Measurements from ENCODE around the gene PCDH1. TPM values are rescaled to one million over a fixed set of nuclear protein-coding genes. Genes with fewer than 3 reads are reported as not detected.

PCDH1 gene
- total and polyA plus RNA-seq, 2 of the 13 experiments (the other 11 are each of a cell fraction or from before 2014, with no cell fraction given), result 0.11 to 0.83 TPM

- no peak for TF ChIP-seq TEF (CRISPR knock-in tag; IDR thresholded peaks at IDR 0.05)
- peak; percentile 19; the same call in 1 of the 2 replicates for TF ChIP-seq ZBTB26 (CRISPR knock-in tag; IDR thresholded peaks at IDR 0.05; ENCODE audit: borderline replicate concordance)
- no peak; the same call in 1 of the 2 replicates for TF ChIP-seq SAFB2 (CRISPR knock-in tag; IDR thresholded peaks at IDR 0.05; ENCODE audit: borderline replicate concordance, low read depth)
- TF ChIP-seq ADNP (CRISPR knock-in tag; IDR thresholded peaks at IDR 0.05), result no peak
- no peak for TF ChIP-seq NBN (conservative IDR thresholded peaks at IDR 0.05)
- no peak for TF ChIP-seq SRSF9 (IDR thresholded peaks at IDR 0.05; ENCODE audit: borderline replicate concordance, insufficient read depth, low read depth, low read length, poor library complexity, severe bottlenecking)
- no peak for TF ChIP-seq U2AF1 (optimal IDR thresholded peaks at IDR 0.05; ENCODE audit: low read depth, low read length)
- TF ChIP-seq KLF6 (CRISPR knock-in tag; IDR thresholded peaks at IDR 0.05), result peak; percentile 81; the same call in 1 of the 2 replicates
- peak; percentile 15; the same call in 1 of the 2 replicates for TF ChIP-seq SIX4 (CRISPR knock-in tag; IDR thresholded peaks at IDR 0.05)
- no peak for TF ChIP-seq ZNF720 (CRISPR knock-in tag; IDR thresholded peaks at IDR 0.05)
- TF ChIP-seq KMT2B (CRISPR knock-in tag; IDR thresholded peaks at IDR 0.05), result peak; percentile 88
- no peak for TF ChIP-seq NFE2L1 (CRISPR knock-in tag; IDR thresholded peaks at IDR 0.05; ENCODE audit: borderline replicate concordance)
- TF ChIP-seq ZNF142 (CRISPR knock-in tag; IDR thresholded peaks at IDR 0.05), result no peak
- peak; percentile 34; the same call in 1 of the 2 replicates for TF ChIP-seq GATAD2A (CRISPR knock-in tag; IDR thresholded peaks at IDR 0.05)
- no peak for TF ChIP-seq FIP1L1 (IDR thresholded peaks at IDR 0.05; ENCODE audit: borderline replicate concordance, insufficient read depth, low read depth, low read length)
- TF ChIP-seq MIER3 (CRISPR knock-in tag; IDR thresholded peaks at IDR 0.05; ENCODE audit: borderline replicate concordance), result peak; percentile 80
- TF ChIP-seq ZNF619 (CRISPR knock-in tag; IDR thresholded peaks at IDR 0.05), result peak; percentile 52; the same call in 1 of the 2 replicates
- TF ChIP-seq ZNF24 (IDR thresholded peaks at IDR 0.05), result no peak
- TF ChIP-seq ZNF329 (CRISPR knock-in tag; IDR thresholded peaks at IDR 0.05; ENCODE audit: low read depth), result peak; percentile 79; the same call in 1 of the 2 replicates
- no peak for TF ChIP-seq ZNF549 (CRISPR knock-in tag; IDR thresholded peaks at IDR 0.05)
- TF ChIP-seq HNF4G (IDR thresholded peaks at IDR 0.05; ENCODE audit: borderline replicate concordance, low read depth, low read length), result no peak
- peak; percentile 58; the same call in 1 of the 2 replicates for TF ChIP-seq HNF4G (CRISPR knock-in tag; IDR thresholded peaks at IDR 0.05; ENCODE audit: borderline replicate concordance, low read depth)
Measured at GRCh38 chr5:141923448-141924313, 45.5 kb upstream of the PCDH1 start, which contains the start of gene DELE1 (continued).
